Measurements from ENCODE around the gene MAFG. TPM values are rescaled to one million over a fixed set of nuclear protein-coding genes. Genes with fewer than 3 reads are reported as not detected.

MAFG gene
- total and polyA plus RNA-seq, 2 of the 13 experiments (the other 11 are each of a cell fraction or from before 2014, with no cell fraction given) = 14.5 to 20.0 TPM

- TF ChIP-seq, protein P1, sequence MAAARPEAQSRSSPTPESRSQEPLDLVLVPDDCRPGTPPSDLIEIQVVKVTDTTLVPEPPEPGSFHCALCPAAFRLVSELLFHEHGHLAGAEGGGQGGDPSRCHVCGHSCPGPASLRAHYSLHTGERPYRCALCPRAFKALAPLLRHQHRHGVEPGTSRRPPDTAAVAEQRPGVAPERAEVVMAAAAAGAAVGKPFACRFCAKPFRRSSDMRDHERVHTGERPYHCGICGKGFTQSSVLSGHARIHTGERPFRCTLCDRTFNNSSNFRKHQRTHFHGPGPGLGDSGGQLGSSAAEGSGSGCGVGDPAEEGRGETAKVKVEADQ (CRISPR knock-in tag; IDR thresholded peaks at IDR 0.05; ENCODE audit: borderline replicate concordance) = no peak
- TF ChIP-seq ZNF713 (CRISPR knock-in tag; IDR thresholded peaks at IDR 0.05) = no peak
- TF ChIP-seq PRMT3 (CRISPR knock-in tag; IDR thresholded peaks at IDR 0.05; ENCODE audit: borderline replicate concordance, low read depth) = no peak
- no peak for TF ChIP-seq DMAP1 (CRISPR knock-in tag; IDR thresholded peaks at IDR 0.05)
- peak; percentile 31 for TF ChIP-seq ZNF781 (CRISPR knock-in tag; IDR thresholded peaks at IDR 0.05; ENCODE audit: borderline replicate concordance, not compliant biosample characterization)
- TF ChIP-seq HCFC1 (IDR thresholded peaks at IDR 0.05; ENCODE audit: low read depth, low read length) = no peak
- TF ChIP-seq ATF6 (CRISPR knock-in tag; conservative IDR thresholded peaks at IDR 0.05) = no peak
- no peak for TF ChIP-seq ZBTB1 (CRISPR knock-in tag; IDR thresholded peaks at IDR 0.05; ENCODE audit: borderline replicate concordance)
- TF ChIP-seq, protein P2, sequence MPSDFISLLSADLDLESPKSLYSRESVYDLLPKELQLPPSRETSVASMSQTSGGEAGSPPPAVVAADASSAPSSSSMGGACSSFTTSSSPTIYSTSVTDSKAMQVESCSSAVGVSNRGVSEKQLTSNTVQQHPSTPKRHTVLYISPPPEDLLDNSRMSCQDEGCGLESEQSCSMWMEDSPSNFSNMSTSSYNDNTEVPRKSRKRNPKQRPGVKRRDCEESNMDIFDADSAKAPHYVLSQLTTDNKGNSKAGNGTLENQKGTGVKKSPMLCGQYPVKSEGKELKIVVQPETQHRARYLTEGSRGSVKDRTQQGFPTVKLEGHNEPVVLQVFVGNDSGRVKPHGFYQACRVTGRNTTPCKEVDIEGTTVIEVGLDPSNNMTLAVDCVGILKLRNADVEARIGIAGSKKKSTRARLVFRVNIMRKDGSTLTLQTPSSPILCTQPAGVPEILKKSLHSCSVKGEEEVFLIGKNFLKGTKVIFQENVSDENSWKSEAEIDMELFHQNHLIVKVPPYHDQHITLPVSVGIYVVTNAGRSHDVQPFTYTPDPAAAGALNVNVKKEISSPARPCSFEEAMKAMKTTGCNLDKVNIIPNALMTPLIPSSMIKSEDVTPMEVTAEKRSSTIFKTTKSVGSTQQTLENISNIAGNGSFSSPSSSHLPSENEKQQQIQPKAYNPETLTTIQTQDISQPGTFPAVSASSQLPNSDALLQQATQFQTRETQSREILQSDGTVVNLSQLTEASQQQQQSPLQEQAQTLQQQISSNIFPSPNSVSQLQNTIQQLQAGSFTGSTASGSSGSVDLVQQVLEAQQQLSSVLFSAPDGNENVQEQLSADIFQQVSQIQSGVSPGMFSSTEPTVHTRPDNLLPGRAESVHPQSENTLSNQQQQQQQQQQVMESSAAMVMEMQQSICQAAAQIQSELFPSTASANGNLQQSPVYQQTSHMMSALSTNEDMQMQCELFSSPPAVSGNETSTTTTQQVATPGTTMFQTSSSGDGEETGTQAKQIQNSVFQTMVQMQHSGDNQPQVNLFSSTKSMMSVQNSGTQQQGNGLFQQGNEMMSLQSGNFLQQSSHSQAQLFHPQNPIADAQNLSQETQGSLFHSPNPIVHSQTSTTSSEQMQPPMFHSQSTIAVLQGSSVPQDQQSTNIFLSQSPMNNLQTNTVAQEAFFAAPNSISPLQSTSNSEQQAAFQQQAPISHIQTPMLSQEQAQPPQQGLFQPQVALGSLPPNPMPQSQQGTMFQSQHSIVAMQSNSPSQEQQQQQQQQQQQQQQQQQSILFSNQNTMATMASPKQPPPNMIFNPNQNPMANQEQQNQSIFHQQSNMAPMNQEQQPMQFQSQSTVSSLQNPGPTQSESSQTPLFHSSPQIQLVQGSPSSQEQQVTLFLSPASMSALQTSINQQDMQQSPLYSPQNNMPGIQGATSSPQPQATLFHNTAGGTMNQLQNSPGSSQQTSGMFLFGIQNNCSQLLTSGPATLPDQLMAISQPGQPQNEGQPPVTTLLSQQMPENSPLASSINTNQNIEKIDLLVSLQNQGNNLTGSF (CRISPR knock-in tag; IDR thresholded peaks at IDR 0.05) = 0 out of 2 replicates have a peak, but pooled peaks have one; percentile 49
- no peak for TF ChIP-seq CREB3 (CRISPR knock-in tag; IDR thresholded peaks at IDR 0.05)
- TF ChIP-seq, protein P3, sequence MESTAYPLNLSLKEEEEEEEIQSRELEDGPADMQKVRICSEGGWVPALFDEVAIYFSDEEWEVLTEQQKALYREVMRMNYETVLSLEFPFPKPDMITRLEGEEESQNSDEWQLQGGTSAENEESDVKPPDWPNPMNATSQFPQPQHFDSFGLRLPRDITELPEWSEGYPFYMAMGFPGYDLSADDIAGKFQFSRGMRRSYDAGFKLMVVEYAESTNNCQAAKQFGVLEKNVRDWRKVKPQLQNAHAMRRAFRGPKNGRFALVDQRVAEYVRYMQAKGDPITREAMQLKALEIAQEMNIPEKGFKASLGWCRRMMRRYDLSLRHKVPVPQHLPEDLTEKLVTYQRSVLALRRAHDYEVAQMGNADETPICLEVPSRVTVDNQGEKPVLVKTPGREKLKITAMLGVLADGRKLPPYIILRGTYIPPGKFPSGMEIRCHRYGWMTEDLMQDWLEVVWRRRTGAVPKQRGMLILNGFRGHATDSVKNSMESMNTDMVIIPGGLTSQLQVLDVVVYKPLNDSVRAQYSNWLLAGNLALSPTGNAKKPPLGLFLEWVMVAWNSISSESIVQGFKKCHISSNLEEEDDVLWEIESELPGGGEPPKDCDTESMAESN (CRISPR knock-in tag; conservative IDR thresholded peaks at IDR 0.05) = no peak
- TF ChIP-seq, protein P4, sequence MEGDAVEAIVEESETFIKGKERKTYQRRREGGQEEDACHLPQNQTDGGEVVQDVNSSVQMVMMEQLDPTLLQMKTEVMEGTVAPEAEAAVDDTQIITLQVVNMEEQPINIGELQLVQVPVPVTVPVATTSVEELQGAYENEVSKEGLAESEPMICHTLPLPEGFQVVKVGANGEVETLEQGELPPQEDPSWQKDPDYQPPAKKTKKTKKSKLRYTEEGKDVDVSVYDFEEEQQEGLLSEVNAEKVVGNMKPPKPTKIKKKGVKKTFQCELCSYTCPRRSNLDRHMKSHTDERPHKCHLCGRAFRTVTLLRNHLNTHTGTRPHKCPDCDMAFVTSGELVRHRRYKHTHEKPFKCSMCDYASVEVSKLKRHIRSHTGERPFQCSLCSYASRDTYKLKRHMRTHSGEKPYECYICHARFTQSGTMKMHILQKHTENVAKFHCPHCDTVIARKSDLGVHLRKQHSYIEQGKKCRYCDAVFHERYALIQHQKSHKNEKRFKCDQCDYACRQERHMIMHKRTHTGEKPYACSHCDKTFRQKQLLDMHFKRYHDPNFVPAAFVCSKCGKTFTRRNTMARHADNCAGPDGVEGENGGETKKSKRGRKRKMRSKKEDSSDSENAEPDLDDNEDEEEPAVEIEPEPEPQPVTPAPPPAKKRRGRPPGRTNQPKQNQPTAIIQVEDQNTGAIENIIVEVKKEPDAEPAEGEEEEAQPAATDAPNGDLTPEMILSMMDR (CRISPR knock-in tag; IDR thresholded peaks at IDR 0.05) = no peak
These were observed 26.1 kb downstream of the MAFG start (continued) for GRCh38 chr17:81901167-81902022.

Data from HepG2 (cell line).